GM19397 (cell line): ENCODE measurements around the gene SHF.

Experiments used
- ATAC-seq: cut with Tn5 transposase; IDR thresholded peaks from one replicate; pipeline ENCODE4 v1.9.1; 2021; ENCODE audit warnings: mild to moderate bottlenecking, moderate library complexity; ENCODE audit not compliant: unreplicated experiment

Gene SHF

DNA sequence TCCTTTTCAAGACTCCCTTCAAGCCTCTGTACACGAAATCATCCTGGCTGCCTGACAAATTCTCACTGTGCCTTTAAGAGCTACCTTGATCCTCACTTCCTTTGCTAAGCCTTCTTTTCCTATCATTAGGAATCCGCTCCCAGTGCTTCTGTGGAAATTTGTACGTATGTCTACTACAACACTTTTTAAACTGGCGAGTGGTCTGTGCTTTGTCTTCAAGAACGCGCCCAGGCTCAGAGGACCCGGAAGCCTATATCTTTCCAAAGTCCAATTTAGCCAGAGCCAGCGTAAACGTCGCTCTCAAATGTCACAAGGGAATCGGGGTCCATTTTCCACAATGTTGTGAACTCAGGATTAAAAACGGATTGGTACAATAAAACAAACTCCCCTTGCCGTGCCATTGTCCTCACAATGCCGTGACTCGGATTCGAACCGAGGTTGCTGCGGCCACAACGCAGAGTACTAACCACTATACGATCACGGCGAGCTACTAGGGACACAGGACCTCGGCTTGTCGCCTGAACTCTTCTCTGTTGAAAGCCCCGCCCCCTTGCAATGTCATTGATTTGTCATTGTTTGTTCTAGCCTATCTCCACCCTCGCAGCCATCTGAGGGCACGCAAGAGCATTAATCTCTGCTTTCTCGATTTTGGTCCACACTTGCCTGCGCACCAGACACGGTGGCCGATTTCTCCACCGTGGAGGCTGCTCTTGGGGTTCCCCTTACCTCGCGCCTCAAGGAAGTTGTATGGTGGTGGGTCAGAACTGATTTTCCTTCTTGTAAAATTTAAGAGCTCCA is 12.4 kb upstream of the SHF start:
- ATAC-seq = peak; percentile 34

DNA sequence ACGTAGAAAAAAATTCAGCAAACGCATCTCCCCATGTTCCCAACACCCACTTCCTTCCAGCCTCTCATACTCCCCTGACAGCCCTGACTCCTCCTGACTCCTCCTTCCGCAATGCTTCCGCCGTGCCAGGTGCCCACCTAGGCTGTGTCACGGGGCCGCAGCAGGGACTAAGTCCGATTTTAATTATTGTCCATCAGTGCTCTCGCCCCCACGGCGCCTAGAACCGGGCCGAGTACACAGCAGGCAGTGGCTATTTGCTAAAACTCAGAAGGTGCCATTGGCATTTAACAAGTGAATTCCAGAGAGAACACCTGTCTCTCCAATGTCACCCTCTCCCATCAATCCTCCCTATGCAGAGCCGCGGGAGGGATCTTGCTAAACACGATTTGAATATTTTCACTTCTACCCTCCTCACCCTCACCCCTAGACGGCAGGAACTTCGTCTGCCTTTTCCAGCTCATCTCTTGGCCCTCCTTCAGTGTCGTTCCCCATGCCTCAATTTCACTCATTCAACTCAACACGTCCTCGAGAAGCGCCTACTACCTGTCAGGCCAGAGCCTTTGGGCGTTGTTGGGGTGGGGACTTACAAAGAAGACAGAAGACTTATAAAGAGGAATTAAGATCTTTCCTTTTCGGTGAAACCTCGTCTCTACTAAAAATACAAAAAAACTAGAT is 11.5 kb upstream of the SHF start:
- ATAC-seq = peak; percentile 21

DNA sequence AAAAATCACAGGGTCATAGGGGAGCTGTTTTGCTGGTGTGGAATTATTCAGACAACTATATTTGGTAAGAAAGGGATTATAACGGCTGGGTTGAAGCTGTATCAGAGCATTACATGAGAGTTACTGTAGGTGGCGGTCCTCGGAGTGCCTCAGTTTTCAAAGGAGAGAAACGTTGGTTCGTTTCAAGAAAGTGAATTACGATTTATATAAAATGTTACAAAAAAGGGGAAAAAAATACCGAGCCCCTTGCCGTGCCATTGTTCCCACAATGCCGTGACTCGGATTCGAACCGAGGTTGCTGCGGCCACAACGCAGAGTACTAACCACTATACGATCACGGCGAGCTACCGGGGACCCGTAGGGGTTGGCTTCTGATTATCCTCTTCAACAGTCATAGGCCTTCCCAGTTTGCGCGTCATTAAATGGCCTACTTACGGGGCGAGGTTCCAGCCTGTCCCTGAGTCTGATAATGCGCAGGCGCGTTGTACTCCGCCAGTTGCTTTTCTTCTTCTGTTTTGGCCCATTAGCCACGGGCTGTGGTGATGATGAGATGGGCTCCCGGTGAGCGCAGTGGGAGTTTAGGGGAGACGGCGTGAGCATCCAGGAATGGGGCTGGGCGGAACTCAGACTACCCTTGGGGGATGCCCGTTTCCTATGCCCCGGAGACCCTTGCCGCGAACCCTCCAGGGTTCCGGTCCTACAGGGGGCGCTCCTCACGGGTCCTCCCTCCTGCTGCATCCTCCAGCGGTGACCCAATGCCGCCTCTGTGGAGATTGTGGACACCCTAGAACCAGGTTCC is 10.8 kb upstream of the SHF start:
- peak; percentile 51 for ATAC-seq

DNA sequence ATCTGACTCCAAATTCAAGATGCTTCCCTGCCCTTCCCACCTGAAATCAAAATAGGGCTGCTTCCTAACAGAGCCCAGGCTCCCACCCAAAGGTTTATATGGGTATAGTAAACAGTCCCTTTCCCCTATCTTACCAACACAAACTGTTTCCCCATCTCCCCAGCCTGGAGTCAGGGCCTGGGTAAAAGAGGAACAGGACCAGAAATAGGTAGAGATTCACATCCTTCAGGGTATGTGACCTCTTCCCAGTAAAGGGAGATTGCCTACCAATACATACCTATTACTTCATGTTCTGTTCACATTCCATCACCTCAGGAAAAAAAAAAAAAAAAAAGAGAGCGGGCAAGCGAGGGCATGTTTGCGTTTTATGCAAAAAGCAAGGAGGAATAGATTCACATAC is 9.7 kb upstream of the SHF start:
- ATAC-seq = no peak

DNA sequence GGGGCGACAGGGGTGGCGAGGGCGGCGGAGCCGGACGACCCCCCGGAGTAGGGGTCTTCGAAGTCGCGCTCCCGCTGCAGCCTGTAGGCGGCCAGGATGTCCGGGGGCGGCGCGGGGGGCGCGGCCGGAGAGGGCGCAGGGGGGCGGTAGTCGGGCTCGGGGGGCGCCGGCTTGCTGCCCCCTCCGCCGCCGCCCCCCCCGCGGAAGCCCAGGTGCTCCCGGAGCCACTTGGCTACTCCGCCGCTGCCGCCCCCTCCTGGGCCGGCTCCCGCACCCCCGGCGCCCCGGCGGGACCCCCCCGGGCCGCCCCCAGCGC is 230 bp downstream of the SHF start:
- no peak for ATAC-seq

DNA sequence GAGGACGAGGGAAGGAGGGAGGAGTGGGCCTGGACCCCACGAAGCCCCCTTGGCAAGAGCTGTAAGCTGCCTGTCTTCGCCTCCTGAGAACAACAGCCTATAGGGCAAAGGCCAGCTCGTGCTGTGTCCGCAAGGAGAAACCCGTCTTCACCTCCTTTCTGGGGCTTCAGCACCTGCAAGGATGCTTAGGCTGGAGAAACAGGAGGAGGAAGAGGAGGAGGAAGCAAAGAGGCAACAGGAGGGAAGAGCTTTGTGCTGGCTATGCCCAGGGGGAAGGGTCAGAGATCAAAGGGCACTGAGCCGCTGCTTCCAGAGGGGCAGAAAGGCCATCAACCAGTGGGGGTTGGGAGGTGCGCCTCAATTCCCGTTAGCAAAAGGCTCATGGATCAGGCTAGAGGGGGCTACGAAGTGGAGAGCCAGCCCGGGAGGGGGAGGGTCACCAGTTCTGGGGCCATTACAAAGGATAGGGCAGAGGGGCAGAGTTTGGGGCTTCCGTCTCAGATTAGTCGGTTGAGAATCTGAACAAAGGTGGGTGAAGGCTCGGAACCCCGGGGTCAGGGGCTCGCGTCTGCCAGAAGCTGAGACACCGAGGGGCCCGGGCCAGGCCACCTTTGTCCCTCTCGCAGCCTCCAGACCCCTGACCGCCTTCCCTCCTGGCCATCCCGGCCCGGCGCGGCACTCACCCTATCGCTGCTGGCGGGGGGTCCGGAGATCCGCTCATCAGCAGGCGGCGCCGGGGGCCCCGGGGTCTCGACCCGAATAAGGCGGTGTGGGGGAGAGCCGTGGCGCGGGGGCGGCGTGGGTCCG is 792 bp downstream of the SHF start:
- no peak for ATAC-seq

DNA sequence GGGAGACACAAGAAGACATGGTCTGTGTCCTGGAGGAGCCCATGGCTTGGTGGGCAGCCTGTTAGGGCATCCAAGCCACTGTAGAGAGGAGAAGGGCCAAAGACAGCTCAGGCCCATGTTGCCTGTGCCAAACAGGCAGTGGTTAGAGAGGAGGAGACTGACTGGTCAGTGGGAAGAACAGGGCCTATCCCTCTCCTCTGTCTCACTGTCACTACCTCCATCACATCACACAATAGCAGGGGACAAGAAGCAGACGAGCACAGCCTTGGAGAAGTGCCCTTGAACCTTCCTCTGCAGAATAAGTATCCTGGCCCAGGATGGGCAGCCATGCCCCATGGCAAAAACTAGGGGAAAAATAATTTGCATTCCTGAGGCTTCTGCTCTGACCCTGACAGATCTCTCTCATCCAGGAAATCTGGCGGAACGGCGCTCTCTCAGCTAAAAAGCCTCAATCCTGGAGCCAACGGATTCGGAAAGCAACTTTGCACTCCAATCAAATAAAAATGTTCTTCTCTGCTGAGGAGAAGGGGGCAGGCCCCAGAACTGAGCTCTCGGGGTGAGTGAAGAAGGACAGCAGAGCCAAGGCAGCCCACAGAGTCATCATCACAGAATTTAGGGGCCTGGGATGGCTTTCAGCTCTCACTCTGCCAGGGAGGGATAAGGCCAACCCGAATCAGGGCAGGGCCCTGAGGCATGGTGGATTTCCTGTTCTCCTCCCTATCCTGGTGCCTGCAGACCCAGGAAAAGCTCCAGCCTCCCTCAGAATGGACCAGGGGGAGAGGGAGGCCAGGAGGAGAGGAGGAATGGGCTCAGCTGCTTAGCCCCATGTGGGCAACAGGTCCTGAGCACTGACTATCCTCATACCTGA is 1.6 kb downstream of the SHF start:
- ATAC-seq = no peak

DNA sequence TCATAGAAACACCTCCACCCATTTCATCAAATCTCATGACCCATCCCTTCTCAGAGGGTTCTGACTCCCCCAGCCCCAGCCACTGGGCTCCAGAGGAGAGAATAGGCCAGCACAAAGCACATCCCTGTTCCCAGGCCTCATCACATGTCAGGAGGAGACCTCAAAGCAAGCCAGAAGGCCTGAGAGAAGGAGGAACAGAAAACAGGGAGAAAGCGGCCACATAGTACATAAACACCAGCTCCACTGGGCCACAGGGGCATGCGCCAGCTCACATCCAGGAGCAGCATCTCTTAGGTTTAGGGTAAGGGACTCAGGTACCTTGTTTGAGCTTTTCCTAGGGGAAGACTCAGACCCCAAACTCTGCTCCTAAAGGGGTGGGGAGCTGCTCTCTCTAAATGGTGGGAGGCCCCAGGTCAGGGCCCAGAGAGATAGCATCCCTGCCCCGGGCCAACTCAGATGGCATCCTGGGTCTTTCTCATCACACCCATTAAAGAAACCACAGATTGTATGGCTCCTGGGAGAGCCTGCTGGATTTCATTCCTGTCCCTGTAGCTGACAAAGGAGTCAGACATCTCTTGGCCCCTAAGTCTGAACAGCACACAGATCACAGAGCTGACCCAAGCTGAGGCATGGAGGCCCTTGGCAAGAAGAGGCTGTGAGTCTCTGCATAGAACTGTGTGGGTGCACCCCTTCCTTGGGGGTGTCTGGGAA is 2.5 kb downstream of the SHF start:
- no peak for ATAC-seq

DNA sequence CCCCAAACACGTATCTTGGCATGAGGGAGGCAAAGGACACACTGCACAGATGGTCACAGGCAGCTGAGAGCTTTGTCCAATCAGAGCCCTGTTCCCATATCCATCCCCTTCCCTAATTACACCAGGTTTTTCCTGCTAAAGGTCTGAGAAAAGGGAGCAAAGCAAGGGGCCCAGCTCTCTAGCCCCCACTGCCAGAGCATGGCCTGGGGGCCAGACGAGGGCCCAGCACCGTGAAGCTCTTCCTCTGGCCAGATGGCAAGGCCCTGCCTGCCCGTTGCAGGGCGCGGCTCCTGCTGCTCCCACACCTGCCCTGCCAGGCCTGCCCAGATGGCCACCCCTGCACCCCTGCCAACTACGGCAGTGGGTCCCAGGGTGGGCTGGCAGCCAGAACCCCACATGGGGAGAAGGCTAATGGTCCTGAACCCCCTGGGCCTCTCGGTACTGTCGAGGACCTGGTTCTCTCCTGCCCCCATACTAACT is 3.2 kb downstream of the SHF start:
- no peak for ATAC-seq

DNA sequence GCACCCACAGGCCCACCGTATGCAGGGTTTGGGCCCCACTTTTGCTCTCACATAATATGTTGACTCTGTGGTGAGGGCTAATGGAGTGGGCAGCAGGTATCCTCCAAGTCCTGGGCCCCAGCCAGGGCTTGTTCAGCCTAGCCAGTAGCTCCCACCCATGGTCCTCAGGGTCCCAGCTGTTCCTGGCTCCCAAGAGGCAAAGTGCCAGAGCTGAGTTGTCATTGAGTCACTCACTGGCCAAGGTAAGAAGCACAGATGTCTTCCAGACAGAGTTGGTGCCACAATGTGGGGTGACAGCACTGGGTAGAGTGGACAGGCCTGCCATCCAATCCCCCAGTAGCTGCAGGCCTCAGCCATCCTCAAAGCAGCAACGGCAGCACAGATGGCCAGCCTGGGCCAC is 4.3 kb downstream of the SHF start:
- ATAC-seq = no peak

DNA sequence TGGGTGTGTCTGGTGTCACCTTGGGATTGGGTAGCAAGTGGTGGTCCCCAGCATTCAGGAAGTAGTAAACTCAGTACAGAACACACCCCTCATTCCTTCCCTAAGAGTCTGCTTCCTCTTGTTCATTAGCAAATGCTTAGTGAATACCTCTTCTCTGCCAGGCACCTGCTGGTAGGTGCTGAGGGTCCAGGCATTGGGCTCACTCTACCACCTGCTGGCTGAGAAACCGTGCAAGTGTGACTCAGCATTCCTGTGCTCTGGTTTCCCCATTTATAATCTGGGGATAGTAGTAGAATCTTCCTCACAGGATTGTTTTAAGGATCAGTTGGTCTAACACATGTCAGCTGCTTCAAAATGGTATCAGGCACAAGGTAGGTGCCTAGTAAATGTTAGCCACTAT is 4.8 kb downstream of the SHF start:
- ATAC-seq = no peak

DNA sequence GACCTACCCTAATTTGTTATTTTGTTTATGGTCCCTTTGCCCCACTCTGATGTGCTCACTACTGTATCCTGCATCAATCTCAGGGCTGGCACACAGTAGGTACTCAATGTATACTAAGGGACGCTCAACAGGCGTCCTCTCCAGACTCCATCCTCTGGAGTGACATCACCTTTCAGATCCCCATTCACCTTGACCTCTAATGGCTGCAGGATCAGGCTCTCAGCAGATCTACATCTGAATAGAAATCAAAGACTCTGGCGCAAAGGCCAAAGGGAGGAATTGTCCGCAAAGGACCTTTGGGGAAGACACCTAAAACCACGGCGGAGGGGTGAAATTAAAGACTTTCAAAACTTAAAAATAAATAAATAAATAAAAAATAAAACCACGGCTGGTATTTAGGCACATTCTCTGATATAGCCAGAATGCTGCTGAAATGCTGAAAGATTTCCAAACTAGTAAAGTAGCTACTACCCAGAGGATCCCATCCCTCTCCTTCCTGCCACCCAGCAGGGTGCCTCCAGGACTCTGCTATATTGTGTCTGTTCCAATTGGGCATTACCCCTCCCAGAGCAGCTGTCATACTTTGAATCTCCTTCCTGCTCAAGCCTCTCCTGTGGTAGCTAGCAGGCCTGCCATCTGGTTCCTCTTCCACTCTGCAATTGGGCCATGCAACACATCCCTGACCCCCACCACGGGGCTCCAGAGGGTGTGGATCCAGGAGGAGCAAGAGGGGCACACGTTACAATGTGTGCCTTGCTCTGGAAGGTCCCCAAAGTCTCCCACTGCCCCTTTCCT is 6.1 kb downstream of the SHF start:
- ATAC-seq = no peak

DNA sequence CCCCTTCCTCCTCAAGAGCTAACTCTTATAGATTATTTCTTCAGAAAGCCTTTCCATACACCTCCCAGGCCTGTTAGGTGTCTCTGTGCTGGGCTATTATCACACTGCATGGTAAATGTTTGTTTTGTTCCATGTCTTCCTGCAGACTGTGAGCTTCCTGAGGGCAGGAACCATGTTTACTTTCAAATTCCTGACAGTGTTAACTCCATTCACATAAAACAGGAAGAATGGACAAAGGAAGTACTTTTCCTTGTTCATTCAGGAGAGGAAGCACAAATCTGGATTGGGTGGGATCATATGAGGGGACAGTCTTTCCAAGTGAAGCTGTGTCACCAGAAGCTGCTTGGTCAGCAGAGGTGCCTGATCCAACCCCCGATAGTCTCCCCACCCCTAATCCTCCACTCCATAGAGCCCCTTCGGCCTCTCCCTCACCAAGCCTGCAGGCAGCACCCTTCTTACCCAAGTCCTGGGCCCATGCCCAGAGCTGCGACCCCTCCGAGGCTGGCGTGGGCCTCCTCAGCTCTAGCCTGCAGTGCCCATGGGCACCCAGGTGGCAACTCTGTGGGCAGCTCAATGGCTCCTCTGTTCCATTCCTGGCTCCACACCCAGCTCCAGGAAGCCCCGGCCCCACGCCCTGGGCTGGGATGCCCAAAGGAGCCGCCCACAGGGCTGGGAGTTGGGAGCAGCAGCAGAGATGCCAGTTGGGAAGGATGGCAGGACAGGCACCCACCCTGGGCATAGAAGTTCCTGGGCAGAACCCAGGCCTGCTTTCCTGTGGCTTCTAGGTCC is 6.9 kb downstream of the SHF start:
- ATAC-seq = no peak

DNA sequence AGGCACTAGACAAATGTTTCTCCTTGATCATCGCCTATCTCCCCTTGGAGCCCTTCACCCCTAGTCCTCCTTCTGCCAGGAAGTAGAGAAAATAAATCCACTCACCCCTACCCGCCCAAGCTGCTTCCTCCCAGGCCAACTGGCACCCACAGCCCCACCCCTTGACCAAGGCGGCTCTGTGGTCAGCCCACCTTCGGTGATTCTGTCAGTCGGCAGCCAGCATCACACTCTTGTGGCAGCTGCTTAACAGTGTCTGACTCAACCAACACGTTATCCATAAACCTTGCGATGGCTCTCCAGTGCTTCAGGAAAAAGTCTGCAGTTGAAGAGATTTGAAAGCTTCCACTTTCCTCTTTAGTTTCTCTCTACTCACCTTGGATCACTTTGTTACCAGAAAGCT is 7.6 kb downstream of the SHF start:
- ATAC-seq = no peak

DNA sequence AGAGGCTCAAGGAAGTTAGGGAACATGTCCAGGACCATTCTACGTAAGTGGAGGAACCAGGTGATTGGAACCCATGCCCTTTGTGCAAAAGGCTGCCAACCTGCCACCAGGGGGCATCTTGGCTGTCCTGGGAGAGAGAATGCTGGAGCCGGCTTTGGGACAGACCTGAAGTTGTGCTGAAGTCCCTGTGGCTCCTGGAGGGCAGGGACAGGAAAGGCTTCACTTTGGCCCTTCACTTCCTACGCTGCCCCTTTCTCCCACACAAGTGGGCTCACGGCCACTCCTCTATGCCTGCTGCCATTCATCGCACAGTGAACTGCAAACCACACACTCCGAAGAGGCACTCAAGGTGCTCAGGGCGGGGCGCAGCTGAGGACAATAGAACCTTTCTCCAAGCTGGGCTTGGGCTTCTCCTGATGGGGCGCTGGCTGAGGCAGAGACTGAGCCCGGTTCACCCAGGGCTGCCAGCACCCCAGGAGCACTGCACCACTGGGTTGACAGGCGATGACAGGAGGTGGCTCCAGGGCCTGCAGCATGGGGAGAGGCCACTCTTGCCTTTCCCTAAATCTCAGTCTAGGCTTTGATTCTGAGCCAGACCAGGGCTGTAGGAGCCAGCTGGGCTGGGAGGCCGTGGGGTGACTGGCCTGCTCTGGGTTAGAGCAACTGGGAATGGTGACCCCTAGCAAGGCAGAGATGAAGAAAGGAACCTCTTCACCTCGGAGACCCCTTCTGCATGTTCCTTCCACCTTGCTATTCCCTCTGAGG is 8.4 kb downstream of the SHF start:
- ATAC-seq = no peak

DNA sequence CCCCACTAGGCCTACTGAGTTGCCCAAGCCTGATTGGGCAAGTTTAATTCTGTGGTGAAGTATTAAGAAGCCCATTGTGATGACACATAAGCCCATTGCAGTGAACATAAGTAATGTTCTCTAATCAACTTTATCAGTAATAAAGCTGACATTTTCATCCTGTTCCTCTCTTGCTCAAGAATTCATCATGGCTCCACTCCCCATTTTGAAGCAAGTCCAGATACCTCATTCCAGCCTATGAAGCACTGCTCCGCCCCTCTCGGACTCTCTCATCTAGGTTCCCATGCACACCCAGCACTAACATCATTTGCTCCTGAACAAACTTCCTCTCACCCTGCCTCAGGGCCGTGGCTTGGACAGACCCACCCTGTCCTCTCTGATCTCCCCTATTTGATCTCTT is 10.5 kb downstream of the SHF start:
- no peak for ATAC-seq

DNA sequence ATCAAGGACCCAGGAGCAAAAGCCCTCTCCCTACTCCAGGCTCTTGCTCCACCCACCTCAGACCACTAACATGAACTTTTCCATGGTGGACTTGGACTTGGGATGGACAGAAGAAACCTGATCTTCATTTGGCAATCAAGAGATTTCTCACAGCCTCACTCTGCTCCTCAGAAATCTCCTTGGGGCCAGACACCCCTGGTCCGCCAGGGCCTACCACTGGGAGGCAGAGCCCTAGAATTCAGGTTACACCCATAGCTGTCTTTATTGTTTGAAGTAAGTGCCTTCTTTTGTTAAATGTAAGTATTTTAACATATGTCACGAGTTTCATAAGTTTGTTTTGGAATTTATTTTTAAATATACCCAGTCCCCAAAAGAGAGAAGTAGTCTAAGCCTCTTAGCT is 13.2 kb downstream of the SHF start:
- ATAC-seq = no peak
